HG03095 (cell line): ENCODE data around the gene TTI1.
"Not testable (repeated sequence)": the region's sequence is repeated elsewhere in the genome, so short reads cannot be mapped to it uniquely, and the experiment has no call there.

ENCODE experiments used
- ATAC-seq: cut with Tn5 transposase; IDR thresholded peaks from one replicate; pipeline ENCODE4 v1.9.1; 2021; ENCODE audit warnings: moderate library complexity; ENCODE audit not compliant: unreplicated experiment

The TTI1 gene

DNA sequence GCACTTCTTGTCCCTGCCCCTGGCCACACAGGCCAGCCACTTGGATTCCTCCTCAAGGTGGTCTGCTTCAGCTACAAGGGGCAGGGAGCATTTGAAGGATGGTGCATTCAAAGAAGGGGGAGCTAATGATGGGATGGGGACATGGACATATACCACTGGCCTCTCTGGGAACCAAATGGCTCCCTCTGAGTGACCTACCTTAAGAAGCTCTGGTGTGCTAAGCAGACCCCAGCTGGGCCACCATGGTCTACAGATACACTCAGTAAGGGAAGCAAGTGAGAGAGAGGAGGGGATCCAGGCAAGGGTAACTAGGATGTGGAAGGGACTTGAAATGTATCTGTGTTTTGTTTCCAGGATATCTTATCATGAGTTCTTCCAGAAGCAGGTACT lies 62.4 kb downstream of the TTI1 start:
- no peak for ATAC-seq

DNA sequence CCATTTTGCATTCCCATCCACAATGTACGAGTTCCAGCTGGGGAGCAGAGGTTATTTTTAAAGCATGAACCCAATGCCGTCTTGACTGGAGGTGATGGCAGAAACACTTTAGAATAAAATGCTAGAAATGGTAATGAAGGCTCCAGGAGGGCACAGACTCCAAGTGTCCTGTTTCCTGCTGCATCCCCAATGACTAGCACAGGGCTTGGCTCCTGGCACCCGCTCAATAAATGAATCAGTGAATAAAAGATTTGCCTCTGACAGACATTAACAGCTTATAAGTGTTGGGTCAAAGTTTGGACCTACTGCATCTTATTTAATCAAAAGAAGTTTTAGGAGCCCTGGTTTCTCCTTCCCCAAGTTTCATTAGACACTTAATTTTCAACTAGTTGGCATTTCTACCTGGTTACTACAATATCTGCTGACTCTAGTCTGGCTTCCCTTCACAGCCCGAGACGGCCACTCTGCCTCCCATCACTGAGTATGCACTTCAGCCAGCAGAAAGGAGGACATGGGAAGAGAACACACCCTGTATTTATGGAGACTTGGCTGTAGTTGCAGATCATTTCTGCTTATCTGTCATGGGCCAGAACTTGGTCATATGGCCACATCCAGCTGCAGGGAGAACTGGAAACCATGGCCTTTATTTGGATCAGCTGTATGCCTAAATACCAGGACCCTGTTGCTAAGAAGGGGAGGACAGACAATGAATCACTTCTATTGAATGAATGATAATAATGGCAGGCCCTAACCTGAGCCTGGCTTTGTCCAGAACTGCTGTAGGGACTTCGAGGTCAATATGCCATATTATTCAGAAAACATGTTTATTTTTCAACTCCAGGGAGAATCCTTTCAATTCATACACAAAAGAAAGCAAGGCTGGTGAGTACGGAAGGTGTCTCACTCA lies 63.1 kb downstream of the TTI1 start:
- no peak for ATAC-seq

DNA sequence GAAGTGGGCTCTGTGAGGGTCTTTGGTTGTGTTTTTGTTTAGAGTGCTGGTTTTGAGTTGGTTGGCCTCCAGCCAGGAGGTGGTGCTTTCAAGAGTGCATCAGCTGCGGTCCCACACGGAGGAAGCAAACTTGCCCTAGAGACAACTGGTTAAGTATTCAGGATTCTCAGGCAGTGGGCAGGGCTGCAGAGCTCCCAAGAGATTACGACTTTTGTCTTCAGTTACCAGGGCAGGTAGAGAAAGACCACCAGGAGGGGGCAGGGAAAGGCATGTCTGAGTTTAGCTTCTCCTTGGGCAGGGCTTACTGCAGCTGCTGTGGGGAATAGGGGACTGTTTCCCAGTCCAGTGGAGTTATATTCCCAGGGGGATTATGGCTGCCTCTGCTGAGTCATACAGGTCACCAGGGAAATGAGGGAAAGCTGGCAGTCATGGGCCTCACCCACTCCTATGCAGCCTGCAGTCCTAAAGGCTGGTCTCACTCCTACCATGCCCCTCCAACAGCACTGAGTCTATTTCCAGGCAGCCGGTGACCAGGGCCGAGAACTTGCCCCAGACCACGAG lies 64.3 kb downstream of the TTI1 start:
- no peak for ATAC-seq

DNA sequence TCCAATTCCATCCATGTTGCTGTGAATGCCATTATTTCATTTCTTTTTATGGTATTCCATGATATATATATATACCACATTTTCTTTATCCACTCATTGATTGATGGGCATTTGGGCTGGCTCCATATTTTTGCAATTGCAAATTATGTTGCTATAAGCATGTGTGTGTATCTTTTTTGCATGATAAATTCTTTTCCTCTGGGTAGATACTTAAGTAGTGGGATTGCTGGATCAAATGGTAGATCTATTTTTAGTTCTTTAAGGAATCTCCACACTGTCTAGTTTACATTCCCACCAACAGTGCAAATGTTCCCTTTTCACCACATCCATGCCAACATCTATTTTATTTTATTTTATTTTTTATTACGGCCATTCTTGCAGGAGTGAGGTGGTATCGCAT lies 69.8 kb downstream of the TTI1 start:
- ATAC-seq = not testable (repeated sequence)

DNA sequence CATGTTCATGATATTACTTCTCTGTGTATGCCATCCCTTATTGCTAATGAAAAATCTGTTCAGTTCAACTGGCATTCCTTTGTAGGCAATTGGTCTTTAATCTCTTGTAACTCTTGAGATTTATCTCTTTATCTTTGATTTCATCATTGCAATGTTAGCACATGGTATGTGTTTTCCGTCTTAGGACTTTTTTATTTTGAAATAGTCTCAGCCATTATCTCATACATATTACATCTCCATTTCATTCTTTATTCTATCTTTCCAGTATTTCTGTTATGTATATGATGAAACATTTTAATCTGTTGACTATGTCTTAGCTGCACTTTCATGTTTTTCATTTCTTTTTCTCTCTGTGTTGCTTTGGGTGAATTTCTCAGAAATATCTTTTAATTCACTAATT lies 72.2 kb downstream of the TTI1 start:
- ATAC-seq = no peak

DNA sequence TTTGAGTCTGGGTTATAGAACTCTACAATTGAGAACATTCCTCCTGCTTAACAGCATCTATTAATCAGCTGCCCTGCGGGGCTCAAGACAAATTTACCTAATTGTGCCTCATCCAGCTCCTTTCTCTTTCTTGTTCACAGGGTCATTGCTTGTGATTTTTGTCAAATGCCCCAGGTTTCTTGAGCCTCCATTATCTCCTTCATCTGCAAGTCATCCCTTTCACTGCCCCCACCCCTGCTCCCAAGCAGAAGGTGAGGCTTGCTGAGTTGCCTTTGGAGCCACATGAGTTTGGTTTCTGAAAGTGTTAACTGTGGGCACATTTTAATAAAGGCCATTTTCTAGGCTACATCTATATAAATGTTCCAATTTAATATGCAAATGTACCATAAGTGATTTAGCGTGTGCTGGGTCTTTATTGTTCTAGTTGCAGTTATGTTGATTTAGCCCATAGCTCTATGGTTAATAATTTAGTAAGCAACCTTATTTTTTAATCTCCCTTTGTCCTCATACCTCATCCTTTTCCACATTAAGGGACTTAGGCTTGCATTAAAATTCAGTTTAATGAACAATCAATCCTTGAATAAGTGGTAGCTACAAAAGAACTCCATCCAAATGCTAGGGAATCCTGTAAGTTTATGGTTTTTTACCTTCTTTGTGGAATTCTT lies 74.3 kb downstream of the TTI1 start:
- no peak for ATAC-seq

DNA sequence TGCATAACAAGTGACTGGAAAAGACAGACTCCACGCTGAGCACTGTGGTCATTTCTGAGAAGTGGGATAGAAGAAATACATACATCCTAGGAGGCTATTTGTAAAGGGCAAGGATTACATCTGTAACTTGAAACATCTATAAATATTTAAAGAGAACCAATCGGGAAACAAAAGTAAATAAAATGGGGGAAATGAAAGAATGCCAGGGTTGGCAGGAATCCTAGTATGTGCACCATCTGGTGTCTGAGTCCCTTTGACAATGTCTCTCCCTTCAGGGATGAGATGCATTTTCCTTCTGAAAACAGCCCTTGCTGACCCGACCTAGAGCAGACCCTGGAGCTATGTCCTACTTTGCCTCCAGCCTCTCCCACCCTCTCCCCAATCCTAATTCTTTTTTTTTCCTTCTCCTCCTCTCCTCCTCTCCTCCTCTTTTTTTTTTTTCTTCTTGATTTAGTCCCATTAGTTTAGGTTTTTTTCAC lies 77.1 kb downstream of the TTI1 start:
- ATAC-seq = no peak

DNA sequence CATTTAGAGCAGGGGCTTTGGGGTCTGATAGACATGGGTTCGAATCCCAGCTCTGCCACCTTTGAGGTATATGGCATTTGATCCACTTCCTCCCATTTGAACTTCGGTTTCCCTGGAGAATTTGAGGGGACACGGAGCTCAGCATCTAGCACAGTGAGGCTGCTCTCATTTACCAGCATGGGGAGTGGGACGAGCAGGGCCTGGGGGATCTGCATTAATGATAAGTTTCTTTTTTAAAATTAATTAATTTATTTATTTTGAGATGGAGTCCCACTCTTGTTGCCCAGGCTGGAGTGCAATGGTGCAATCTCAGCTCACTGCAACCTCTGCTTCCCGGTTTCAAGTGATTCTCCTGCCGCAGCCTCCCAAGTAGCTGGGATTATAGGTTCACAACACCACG lies 77.7 kb downstream of the TTI1 start:
- ATAC-seq = no peak

DNA sequence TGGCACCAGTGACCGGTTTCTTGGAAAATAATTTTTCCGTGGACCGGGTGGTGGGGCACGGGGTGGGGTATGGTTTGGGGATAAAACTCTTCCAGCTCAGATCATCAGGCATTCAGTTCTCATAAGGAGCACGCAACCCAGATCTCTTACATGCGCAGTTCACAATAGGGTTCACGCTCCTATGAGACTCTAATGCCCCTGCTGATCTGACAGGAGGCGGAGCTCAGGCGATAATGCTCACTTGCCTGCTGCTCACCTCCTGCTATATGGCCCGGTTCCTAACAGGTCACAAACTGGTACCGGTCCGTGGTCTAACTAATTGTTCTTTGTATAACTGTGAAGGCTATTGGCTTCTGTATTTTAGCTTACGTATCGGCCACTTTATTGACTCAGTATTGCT lies 78.6 kb downstream of the TTI1 start:
- no peak for ATAC-seq

DNA sequence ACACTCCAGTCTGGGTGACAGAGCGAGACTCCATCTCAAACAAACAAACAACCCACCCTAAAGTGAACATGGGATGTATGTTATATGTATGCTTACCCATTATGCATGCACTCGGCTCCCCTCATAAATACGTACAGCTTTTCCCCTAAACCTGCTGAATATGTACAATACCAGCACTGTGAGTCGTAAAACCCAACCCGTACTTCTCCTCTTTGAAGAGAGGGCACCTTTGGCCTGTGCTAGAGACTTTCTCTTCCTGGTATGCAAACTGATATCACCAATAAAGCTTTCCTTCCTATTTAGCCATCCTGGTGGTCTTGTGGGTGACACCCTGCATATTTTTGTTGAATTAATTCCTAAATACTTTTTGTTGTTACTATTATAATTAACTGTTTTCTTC lies 79.1 kb downstream of the TTI1 start:
- no peak for ATAC-seq

DNA sequence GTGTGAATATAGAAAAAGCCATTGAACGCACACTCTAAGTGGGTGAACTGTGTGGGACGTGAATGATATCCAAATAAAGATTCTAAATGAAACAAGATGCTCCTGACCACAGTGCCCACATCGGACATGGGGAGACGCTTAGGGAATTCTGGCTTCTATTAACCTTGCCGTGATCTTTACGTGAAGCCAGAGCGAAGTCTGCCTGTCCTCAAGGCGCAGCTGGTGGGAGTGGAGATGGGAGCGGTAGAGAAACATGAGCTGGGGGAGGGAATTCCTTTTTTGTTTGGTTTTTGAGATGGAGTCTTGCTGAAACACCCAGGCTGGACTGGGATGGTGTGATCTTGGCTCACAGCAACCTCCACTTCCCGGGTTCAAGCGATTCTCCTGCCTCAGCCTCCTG lies 84.3 kb downstream of the TTI1 start:
- ATAC-seq = no peak

DNA sequence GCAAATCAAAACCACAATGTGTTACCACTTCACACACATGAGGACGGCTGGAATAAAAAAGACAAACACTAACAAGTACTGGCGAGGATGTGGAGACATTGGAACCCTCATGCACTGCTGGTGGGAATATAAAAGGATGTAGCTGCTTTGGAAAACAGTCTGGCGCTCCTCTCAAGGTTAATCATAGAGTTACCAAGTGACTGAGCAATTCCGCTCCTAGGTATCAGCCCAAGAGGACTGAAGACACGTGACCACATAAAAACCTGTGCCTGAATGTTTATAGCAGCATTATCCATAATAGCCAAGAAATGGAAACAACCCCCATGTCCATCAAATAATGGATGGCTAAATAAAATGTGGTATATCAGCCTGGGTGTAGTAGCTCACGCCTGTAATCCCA lies 85.3 kb downstream of the TTI1 start:
- ATAC-seq = no peak

DNA sequence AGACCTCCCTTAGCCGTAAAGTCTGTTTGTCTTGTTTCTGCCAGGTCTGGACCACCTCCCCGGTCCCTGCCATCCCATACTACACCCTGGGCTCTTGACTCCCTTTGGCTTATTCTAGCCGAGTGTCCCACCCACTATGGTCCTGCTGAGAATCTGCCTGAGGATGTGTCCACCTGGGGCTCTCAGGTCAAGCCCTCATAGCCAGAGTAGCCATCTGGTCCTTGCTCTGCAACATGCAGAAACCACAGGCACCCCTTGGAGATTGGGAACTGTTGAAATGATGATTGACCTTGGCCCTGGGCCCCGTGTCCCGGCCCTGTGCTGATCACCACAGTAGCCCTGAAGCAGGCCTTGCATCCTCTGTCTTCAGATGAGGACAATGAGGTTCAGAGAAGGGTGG lies 86.3 kb downstream of the TTI1 start:
- ATAC-seq = no peak

DNA sequence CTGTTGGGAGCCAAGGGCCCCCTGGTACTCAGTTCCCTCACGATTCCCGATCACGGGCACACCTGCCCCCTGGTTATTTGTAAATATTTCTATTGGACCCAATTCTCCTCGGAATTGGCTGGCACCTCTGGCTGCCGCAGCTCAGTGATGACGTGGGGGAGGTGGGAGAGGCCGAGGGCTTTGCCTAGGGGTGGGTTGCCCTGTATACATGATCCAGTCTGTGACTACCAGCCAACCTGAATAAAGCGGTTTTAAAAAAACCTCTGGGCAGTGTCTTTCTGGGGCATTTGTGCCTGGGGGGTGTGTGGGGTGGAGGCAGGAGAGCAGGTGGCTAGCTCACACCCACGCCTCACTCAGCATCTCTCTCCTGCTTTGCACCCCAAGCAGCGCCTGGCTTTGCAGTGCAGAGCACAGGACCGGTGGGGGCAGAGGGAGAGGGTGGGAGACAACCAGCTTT lies 88.1 kb downstream of the TTI1 start:
- no peak for ATAC-seq

DNA sequence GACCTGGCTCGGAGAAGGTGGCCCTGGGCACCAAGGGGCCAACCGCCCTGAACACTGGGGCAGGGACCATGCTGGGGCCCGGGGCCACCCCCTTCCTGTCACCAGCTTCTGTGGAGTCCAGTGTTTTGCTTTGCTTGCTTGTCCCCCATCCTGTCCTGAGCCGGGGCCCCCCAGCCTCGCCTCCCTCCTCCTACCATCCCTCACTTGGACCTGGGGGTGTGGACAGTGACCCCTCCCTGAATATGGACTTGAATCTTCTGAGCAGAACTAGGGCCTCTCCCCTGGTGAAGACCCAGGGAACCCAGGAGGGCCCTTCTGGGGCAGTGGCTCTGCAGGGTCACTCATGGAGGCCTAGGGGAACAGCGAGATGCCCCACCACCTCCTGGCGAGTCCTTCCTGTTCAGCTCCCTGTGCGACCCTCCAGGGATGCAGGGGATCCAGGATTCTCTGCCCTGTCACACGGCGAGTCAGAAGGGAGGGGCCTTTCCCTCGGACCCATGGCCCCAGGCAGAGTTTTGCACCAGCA lies 88.7 kb downstream of the TTI1 start:
- ATAC-seq = no peak

DNA sequence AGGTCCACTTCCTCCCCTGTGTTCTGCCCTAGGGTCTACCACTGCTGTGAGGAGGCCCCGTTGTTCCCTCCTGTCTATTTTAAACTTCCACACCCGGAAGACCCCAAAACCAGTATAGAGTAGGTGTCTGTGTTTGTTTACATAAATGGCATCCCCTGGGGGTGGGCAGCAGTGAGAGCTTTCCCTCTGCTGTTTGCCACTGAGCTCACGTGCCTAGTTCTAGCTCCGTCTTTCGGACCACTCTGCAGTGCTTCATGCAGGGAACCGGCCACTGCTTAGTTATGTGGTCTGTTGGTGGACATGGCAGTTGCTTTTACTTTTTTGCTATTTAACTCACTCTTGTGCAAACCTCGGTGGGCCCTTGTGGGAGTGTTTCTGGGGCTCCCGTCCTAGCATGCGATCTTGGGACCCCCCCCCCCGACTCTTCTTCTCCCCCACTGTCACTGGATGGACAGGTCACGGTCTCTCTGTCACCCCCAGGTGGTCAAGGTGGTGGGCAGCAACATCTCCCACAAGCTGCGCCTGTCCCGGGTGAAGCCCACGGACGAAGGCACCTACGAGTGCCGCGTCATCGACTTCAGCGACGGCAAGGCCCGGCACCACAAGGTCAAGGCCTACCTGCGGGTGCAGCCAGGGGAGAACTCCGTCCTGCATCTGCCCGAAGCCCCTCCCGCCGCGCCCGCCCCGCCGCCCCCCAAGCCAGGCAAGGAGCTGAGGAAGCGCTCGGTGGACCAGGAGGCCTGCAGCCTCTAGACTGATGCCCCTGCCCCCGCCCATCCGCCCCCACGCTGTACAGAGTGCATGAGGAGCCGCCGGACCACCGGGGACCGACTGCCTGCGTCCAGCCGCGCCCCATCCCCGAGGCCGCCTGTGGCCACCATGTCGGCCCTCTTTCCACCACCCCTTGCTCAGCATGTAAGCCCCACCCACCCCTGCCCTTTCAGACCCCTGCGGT lies 89.5 kb downstream of the TTI1 start:
- ATAC-seq = no peak

DNA sequence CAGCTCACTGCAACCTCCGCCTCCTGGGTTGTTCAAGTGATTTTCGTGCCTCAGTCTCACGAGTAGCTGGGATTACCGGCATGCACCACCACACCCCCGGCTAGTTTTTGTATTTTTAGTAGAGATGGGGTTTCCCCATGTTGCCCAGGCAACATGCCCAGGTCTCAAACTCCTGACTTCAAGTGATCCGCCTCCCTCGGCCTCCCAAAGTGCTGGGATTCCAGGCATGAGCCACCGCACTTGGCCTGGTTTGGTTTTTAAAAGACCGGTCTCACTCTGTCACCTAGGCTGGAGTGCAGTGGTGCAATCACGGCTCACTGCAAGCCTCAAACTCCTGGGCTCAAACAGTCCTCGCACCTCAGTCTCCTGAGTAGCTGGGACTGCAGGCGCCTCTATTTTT lies 90.2 kb downstream of the TTI1 start:
- ATAC-seq = no peak

DNA sequence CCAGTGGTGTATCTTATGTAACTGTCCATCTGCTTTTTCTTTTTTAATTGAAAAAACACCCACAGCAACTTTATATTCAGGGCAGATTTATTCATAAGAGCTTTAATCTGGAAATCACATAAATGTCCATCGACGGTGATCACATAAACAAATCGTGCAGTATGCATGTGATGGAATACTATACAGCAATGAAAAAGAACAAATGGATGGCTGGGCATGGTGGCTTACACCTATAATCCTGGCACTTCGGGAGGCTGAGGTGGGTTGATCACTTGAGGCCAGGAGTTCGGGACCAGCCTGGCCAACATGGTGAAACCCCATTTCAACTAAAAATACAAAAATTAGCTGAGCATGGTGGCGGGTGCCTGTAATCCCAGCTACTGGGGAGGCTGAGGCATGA lies 91.3 kb downstream of the TTI1 start:
- no peak for ATAC-seq

DNA sequence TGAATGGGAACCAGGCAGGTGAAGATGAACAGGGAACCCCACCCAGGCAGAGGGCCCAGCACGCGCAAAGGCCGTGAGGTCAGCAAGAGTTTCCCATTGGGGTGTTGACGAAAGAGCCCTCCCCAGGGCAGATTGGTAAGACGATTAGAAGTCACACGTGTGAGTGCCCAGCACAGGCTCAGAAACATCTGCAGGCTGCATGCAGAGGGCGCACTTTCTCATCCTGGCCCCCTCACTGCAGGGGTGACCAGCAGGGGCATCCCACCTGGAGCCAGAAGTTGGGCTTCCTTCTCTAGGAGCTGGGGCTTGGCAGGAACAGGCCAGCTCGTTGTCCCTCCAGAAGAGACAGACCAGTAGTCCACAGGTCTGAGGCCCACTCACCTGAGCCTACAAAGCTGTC lies 91.9 kb downstream of the TTI1 start:
- ATAC-seq = no peak

DNA sequence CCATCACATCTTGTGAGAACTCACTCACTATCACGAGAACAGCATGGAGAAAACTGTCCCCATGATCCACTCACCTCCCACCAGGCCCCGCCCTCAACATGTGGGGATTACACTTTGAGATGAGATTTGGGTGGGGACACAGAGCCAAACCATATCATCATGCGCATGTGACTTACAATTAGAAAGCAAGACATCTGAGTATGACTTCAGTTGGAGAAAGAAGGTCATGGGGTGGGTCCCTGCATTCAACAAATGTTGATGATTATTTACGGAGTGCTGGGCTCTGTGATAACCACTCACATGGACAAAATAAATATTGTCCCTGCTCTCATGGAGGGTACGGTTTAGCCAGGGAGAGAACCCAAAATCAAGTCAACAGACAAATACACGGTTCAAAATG lies 92.4 kb downstream of the TTI1 start:
- ATAC-seq = no peak
